Epidermal melanocyte (primary cell): ENCODE results near the gene PRXL2B.
A peak's percentile ranks its signal among the peaks of the same experiment; 100 is the strongest.
"Not testable (repeated sequence)": the region's sequence is repeated elsewhere in the genome, so short reads cannot be mapped to it uniquely, and the experiment has no call there.

Experiments used
- DNase-seq: peaks from one replicate; pipeline ENCODE4 v3.0.0; 2011; ENCODE audit warnings: low spot score; ENCODE audit not compliant: insufficient read length

PRXL2B gene, protein sequence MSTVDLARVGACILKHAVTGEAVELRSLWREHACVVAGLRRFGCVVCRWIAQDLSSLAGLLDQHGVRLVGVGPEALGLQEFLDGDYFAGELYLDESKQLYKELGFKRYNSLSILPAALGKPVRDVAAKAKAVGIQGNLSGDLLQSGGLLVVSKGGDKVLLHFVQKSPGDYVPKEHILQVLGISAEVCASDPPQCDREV

DNA sequence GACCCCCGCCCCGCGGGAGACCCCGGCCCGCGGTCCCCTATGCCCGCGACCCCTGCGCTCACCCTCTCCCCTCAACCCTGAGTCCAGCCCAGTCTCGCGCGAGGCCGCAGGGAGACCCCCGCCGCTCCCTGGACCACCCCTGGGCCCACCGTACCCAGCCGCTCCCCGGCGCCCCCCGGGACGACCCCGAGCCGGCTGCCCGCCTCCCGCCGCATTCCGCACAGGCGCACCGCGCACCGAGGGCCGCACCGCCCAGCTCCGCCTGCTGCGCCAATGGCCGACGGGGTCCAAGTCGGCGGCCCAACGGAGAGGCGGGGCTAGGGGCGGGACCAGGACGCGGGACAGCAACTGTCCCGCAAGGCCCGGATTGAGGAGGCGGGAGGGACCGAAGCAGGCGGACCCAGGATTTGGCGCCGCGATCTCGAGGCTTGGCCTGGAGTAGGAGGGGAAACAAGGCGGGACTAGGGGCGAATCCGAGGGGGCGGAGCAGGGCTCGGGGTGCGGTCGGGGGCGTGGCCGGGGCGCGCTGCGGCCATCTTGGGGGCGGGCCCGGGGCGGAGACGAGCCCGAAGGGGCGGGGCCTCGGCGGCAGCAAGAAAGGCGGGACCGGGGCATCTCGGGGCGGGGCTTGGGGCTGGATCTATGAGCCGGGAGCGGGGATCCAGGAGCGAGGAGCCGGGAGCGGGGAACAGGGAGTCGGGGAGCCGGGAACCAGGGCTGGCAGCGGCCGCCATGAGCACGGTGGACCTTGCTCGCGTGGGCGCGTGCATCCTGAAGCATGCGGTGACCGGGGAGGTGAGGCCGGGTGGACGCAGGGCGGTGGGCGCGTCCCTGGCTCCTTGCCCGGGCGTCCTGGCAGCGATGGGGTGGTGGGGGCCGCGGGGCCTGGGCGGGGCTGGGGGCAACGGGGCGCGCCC, at the start of gene PRXL2B:
TSS of gene PRXL2B (plus strand) at position 624 of the 917 bp plus-strand sequence. CDS start at position 733, 109 bp downstream.
- DNase-seq = peak; percentile 99

DNA sequence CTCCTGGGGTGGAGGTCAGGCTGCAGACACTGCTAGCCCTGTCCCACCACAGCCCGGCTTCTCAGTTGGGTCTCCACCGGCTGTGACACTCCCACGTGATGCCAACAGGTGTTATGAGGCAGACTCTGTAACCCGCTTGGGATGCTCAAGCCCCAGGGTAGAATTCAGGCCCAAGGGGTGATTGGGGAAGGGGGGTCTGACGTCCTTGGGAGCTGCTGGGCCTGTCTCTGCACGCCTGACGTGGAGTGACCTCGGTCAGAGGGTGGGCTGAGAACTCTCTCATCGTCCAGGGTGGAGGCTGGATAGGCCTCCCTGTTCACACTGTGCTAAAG, 48.8 kb upstream of the PRXL2B start:
- DNase-seq = no peak

DNA sequence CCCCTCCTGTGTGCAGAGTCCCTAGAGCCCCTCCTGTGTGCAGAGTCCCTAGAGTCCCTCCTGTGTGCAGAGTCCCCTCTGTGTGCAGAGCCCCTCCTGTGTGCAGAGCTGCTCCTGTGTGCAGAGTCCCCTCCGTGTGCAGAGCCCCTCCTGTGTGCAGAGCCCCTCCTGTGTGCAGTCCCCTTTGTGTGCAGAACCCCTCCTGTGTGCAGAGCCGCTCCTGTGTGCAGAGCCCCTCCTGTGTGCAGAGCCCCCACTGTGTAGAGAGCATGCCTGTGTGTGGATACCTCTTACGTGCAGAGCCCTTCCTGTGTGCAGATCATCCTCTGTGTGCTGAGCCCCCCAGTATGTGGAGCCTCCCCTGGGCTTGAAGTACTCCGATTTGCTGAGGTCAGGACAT, 48.2 kb upstream of the PRXL2B start:
- no peak for DNase-seq

DNA sequence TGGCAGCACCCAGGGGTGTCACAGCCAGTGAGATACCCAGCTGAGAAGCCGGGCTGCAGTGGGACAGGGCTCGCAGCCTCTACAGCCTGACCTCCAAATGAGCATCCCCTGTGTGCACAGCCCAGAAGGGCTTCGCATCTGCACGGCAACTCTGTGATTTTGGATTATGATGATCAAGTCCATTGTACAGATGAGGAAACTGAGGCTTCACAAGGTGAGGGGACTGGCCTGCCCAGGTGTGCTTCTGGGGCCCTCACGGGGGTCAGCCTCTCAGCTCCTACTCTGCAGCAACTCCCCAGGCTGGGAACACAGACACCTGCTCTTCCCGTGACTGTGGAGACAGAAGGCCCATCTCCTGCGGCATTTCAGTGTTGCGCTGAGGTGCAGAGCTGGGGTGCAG, 47.7 kb upstream of the PRXL2B start:
- DNase-seq = no peak

DNA sequence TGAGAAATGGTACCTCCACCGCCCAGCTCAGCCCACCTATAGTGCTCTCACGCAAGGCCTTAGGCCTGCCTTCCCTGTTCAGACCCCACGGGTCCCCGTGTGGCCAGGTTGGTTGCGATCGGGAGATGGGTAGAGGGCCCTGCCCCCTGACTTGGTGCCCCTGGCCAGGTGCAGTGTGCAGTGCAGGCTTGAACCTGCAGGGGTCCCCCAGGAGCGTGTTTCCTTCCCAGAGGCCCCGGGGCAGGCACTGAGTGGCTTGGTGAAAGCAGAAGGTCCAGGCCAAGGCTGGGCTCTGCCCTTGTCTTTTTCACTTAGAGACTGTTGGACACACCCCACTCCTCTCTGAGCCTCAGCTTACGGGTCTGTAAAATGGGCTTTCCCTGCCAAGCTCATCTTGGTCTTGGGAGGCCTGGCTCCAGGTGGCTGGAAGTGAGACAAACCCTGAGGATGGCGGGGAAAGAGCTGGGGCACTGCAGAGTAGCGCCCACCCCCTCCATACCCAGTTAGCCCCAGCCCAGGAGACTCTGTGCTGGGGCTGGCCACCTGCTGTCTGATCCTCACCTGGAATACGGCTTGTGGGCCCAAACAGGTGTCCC, 47.2 kb upstream of the PRXL2B start:
- DNase-seq = no peak

DNA sequence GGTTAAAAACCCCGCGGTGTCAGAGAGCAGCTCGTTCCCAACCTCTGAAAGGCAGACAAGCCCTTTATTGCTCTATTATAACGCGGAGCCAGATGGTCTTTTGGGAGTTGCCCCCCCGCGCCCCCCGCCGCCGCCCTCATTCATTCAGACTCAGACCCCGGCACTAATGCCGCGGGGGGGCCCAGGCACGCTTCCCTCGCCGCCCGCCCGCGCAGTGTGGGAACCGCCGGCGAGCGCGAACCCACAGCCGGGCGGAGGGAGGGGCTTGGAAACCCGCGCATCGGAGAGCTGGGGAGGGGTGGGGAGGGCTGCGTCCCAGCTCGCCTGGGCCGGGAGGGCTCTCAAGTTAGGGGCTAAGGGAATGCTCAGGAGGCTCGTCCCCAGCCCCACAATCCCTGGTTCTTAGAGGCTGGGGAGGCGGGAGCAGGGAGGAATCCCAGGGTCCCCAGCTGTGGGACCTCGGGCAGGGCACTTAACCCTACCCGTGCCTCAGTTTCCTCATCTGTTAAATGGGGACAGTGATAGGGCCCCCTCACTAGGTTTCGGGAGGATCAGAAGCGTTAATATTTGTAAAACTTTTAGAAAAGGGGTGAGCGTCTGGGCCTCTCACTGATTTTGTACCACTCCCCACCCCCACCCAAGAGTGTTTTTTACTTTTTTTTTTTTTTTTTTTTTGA, 45.6 kb upstream of the PRXL2B start:
- DNase-seq = no peak

DNA sequence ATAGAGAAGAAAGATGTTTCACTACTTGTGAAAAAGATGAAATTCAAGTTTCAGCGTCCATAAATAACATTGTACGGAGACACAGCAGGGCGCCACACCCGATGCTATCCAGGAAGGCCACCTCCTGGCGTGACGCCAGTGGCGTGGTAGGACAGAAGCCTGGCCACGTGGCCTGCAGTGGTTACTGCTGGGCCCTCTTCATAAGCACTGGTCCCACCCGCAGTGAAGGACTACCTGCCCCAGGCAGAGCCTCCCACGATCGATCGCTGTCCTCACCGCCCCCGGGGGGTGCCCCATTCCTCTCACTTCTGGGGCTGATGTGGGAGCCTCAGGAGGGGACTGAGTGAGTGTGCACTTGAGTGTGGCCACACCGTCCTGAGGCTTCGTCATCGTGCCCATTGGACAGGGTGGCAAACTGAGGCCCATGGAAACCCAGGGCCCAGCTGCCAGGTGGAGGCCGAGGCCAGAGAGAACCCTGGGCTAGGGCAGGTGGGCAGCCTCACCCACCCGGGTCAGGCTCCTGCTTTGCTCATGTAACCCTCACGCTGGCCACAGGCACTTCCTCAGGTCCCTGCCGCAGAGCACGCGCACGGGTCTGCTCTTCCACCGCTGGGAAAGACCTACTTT, 44.8 kb upstream of the PRXL2B start:
- no peak for DNase-seq

DNA sequence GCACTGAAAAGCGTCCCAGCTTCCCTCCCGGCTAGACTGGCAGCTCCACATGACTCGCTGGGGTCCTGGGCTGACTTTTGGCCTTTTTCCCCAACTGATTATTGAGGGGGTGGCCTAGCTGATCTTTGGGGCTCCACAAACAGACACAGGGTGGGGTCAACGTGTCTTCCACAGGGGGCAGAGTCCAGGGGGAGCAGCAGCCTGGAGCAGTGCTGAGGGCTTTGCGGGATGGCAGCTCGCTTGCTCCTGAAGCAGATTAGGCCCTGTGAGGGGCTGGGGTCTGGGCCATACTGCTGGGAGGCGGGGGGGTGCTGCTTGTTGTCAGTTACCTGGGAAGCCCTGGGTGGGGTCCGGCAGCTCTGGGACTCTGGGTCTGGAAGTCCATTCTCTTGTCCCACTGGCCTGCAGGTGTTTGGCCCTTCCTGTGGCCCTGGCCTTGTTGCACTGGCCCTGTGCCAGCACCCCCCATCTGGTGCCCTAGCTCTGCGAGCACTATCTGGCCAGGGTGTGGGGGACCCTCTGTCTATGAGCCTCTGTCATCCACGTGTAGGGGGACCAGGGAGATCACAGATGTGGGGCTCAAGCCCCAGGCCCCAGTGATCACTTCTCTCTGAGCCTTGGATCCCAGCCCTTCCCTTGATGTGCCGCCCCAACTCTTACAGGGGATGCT, 44.2 kb upstream of the PRXL2B start:
- DNase-seq = no peak

DNA sequence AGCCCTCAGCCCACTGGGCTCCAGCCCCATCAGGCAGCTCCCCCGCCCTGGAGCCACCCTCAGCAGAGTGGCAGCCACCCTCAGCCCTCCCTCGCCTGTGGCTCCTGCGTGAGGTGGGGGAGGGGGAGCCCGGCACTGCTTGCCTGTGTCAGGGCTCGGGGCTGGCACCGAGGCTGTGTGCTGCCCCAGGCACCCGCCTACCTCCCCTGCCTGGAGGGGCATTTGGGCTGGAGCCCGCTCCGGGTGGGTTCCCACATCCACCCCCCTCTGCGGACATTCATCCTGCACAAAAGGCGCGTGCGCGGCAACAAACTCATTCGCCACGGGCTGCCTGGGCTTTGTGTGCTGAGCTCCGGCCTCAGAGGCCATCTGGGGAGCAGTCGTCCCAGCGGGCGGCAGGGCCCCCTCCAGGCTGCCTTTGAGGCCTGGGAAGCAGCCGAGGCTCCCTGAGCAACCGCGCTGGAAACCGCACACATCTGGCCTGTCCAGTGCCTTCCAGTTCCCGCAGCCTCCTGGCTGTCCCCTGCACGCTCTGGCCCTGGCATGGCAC, 43.0 kb upstream of the PRXL2B start:
- no peak for DNase-seq

DNA sequence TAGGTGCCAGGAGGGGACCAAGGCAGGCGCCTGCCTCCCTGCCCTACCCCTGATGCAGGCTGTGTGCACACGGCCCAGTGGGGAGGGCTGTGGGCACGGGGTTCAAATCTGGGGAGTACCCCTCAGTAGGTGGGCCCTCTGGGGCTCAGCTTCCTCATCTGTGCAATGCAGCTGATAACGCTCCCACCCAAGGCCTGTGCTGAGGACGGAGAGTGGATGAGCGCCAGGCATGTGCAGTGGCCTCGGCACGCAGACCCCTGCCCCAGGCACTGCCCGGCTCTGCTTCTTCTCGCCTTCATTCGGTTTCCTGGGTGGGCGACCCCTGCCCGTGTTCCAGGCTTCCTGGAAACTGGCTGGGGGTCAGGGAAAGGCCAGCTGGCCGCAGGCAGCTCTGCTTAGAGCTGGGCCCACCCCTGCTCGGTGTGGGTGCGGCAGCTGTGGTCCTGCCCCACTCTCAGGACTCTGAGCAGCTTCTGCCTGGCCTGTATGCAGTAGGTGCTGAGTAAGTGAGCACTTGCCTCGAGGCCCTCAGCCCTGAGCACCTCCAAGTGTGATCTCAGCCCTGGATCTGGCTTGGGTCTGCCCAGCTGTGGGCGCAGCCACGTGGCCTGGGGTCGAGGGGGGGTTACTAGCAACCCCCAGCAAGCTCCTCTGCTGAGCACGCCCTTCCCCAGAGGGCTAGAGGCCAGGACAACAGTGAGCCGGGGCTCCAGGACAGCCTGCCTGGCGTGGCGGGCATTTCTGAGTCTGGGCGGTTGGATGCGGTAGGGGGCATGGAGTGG, 42.3 kb upstream of the PRXL2B start:
- DNase-seq = no peak

DNA sequence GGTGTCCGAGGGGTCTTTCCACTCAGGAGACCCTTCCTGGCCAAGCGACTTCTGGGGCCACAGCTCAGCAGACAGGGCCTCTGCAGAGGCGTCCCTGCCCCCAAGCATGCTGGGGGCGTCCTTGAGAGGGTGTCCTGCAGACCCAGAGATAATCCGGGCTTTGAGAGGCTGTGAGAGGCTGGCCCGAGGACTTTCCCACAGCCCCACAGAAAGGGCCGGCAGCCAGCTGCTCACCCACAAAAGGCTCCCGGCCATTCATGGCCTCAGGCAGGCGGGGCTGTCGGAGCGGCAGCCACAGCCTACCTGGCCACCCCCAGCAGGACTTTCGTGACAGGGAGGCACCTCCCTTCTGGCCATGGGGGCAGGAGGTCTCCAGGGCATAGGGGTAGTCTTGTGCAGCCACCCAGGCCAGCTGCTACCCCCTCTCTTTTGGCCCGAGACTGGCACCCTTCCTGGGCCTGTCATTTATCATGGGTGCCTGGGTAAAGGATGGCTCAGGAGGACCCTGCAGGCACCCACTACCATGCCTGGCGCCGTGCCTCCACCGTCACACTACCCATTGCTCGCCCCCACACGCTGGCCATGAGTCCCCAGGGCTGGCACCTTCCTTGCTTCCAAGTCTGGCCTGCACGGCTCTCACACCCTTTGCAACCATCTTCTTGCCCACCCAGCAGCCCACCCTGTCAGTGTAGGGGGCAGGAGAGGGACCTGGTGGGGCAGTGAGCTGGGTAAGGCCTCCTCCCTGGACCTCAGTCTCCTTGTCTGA, 41.5 kb upstream of the PRXL2B start:
- no peak for DNase-seq

DNA sequence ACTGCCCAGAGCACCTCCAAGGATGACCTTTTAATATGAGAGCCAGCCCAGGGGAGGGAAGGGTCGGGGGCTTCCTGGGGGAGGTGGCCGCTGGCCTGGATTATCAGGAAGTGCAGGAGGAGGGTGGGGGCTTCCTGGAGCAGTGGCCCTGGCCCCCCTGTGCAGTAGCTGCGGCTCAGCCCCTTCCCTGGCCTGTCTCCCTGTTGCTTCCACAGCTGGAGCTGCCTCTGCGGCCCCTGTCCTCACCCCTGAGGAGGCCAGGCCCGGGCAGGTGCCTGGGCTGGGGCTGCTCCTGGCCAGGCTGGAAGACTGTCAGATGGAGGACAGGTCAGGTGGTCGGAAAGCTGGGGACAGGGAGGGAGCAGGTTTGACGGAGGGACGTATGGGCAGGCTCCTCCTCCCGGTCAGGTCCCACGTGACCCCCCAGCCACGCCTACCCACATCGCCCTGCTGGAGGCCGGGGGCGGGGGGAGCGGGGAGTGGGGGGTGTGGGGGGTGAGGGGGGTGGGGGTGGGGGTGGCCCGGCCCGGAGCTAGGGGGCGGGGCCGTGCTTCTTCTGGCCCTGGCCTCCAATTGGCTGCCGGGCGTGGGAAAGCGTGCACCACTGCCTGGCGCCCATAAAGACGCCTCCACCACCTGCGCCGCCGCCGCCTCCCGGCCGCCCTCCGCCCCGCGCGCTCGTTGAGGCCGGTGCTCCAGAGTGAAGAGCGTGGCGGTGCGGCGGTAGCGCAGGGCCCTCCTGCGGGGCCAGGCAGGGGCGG, 40.6 kb upstream of the PRXL2B start:
- DNase-seq = peak; percentile 95

DNA sequence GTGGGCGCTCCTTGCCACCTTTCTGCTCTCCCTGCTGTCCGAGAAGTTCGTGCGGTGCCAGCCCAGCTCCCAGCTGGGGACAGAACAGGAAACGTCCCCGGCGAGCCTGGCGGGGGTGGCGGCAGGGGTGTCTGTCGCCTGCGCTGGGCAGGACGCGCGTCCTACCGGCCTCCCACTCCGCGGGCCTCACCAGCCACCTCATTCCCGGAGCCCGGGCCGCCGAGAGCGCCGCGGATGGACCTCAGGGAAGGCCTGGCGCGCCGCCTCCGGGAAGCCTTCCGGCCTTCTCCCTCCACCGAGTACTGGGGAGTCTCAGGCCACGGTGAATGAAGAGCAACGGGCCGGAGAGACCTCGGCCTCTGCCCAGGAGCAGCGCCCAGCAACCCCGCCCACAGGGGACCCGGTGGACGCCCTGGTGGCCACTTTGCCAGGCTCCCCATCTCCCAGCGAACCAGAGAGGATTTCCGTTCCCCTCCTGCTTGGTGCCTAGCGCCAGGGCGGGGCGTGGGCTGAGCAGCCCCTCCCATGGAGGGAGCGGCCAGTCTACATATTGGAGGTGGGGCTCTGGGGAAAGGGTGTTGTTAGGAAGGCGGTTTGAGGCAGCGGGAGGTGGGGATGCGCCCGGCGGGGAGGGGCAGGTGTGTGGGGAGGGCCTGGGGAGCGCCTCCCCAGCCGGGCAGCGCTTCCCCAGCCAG, 39.9 kb upstream of the PRXL2B start:
- DNase-seq = peak; percentile 95

DNA sequence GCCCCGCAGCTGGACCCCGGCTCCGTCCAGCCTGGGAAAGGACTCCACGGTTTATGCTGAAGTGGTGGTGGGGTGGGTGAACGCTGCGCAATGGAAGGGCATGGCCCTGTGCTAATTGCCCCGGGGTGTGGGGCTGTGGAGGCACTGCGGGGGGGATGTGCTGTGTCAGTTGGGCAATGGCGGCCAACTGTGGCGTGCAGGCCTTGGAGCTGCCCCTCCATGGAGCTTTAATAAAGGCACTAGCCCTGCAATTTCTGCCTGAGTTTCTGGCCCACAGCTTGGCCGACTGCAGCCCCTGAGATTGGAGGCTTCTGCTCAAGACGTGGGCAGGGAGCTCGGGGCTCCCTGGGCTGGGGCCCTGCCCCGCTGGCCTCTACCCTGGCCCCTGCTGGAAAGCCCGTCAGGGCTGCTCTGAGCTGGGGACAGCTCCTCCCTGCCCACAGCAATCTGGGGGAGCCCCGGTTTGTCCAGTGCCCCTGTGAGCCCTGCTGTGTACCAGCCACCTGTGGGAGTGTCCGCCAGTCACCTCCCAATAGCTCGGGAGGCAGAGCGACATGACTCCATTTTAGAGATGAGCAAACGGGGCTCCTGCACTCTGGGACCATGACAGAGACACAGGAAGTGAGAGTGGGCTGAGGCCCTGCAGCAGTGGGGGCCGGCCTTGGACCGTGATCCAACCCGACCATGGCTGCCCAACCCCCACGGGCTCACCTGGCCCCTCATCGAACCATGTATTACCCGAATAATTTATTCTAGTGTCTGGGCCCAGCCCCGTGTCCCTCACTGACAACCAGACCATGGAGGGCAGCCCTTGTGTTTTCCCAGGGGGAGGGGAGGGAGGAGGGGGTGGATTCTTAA, 39.1 kb upstream of the PRXL2B start:
- no peak for DNase-seq

DNA sequence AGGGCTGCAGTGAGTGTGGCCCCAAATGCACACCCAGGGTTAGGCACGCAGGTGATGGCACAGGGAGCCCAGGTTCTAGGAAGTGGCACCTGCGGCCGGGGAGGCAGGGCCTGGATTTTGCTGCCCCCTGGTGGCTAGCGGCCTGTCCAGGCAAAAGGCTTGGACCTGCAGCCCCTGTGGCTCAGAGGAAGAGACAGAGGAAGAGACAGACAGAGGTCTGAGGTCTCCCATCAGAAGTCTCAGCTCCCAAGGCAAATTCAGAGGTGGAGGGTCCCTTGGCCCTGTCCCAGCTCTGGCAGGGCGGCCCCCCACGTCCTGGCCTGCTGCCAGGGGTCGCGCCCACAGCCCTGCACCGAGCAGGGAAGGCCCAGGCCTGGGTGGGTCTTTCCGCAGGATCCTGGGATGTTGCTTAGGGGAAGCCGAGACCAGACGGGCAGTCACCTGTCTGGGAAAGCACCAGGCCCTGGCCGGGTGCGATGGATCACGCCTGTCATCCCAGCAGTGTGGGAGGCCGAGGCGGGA, 38.4 kb upstream of the PRXL2B start:
- DNase-seq = peak; percentile 84

DNA sequence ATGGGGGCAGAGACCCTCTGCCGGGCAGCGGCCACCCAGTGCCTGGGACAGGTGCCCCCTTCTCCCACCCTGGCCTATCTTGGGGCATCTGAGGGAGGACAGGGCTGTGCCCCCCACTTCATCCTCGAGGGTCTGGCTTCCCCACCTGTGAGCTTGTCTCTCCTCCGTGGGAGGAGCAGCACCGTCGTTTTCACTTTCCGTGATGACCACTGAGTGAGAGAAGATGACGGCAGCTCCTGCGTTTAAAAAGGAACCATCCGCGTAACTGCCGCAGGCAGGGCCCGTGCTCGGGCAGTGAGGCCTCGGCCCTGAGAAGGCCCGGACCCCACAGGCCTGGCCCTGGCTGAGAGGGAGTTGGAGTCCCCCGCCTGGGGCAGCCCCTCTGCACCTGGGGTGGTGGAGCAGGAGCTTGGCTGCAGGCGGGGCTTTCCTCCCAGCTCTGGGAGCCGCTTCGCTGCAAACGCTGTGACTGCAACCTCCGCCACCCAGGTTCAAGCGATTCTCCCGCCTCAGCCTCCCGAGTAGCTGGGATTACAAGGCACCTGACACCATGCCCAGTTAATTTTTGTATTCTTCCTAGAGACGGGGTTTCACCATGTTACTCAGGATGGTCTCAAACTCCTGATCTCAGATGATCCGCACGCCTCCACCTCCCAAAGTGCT, 37.1 kb upstream of the PRXL2B start:
- not testable (repeated sequence) for DNase-seq
